ENCODE measurements around the gene ADGRV1.
"Not testable (repeated sequence)": the region's sequence is repeated elsewhere in the genome, so short reads cannot be mapped to it uniquely, and the experiment has no call there.

ADGRV1 gene

GRCh38 chr5:90655423-90655822 is 96.8 kb downstream of the ADGRV1 start:
- DNase-seq, result no peak

GRCh38 chr5:90657030-90657429 is 98.4 kb downstream of the ADGRV1 start:
- no peak for DNase-seq

GRCh38 chr5:90657788-90658187 is 99.2 kb downstream of the ADGRV1 start:
- DNase-seq, result no peak

- DNase-seq, result no peak
These were observed 100.0 kb downstream of the ADGRV1 start for GRCh38 chr5:90658620-90659019.

GRCh38 chr5:90668079-90668565 is 109.5 kb downstream of the ADGRV1 start:
- not testable (repeated sequence) for DNase-seq

GRCh38 chr5:90675222-90675621 is 116.6 kb downstream of the ADGRV1 start:
- no peak for DNase-seq

- DNase-seq, result no peak
These were observed 122.4 kb downstream of the ADGRV1 start for GRCh38 chr5:90680921-90681563.

GRCh38 chr5:90682278-90682677 is 123.7 kb downstream of the ADGRV1 start:
- DNase-seq, result no peak

- no peak for DNase-seq
These were observed 126.9 kb downstream of the ADGRV1 start for GRCh38 chr5:90685425-90686022.

GRCh38 chr5:90686363-90686762 is 127.8 kb downstream of the ADGRV1 start:
- not testable (repeated sequence) for DNase-seq

GRCh38 chr5:90687458-90687857 is 128.9 kb downstream of the ADGRV1 start:
- not testable (repeated sequence) for DNase-seq

GRCh38 chr5:90689064-90689463 is 130.5 kb downstream of the ADGRV1 start:
- DNase-seq, result no peak

GRCh38 chr5:90690307-90690706 is 131.7 kb downstream of the ADGRV1 start:
- DNase-seq, result peak; percentile 30

GRCh38 chr5:90691533-90691932 is 132.9 kb downstream of the ADGRV1 start:
- DNase-seq, result no peak

GRCh38 chr5:90696153-90696552 is 137.6 kb downstream of the ADGRV1 start:
- no peak for DNase-seq

GRCh38 chr5:90700299-90700698 is 141.7 kb downstream of the ADGRV1 start:
- DNase-seq, result no peak

GRCh38 chr5:90703932-90704331 is 145.3 kb downstream of the ADGRV1 start:
- no peak for DNase-seq

- DNase-seq, result no peak
These were observed 149.1 kb downstream of the ADGRV1 start for GRCh38 chr5:90707698-90708097.

- no peak for DNase-seq
These were observed 150.9 kb downstream of the ADGRV1 start for GRCh38 chr5:90709323-90710155.

GRCh38 chr5:90718387-90718786 is 159.8 kb downstream of the ADGRV1 start:
- no peak for DNase-seq

GRCh38 chr5:90739567-90739966 is 181.0 kb downstream of the ADGRV1 start:
- no peak for DNase-seq

- DNase-seq, result no peak
These were observed 181.7 kb downstream of the ADGRV1 start for GRCh38 chr5:90740244-90740799.

GRCh38 chr5:90741022-90741564 is 182.5 kb downstream of the ADGRV1 start:
- no peak for DNase-seq

All from CD4-positive, alpha-beta T cell treated with Interleukin-15 for 1 hour (primary cell).